GM12878 (cell line): Measurements from ENCODE around the gene RFX7. TPM values are rescaled to one million over a fixed set of nuclear protein-coding genes. Genes with fewer than 3 reads are reported as not detected.

Experiments
- ATAC-seq: fragments of 200-7000 bp; cut with Tn5 transposase; 3 replicates; pipeline ENCODE4 v1.9.1; 2020; ENCODE audit warnings: mild to moderate bottlenecking, moderate library complexity
- BruUV-seq: library from RNA; stranded (reverse); fragments of 400-500 nt; replicated peaks from 2 replicates; lab custom pipeline; 2021; lab: Mats Ljungman, UMichigan
- CTCF ChIA-PET: fragments of 300-600 bp; sonication (Branson Sonifier 250); formaldehyde crosslinking; extraction: SDS; loops from one replicate; lab custom pipeline; 2021; ENCODE audit warnings: inconsistent platforms; lab: Yijun Ruan, JAX
- POLR2A ChIA-PET: fragments of 350-600 bp; formaldehyde crosslinking; extraction: SDS; loops from one replicate; lab custom pipeline; 2021; ENCODE audit warnings: inconsistent platforms; lab: Charles Lee
- RAD21 ChIA-PET: fragments of 300-600 bp; sonication (Branson Sonifier 250); formaldehyde crosslinking; loops from one replicate; lab custom pipeline; 2023; ENCODE audit warnings: antibody characterized with exemption; ENCODE audit not compliant: unreplicated experiment; lab: Charles Lee
- SMC1A ChIA-PET: fragments of 300-600 bp; sonication (Branson Sonifier 250); formaldehyde crosslinking; loops from one replicate; lab custom pipeline; 2023; ENCODE audit not compliant: unreplicated experiment, uncharacterized antibody; lab: Charles Lee
- DNase-seq: peaks from one replicate; pipeline ENCODE4 v3.0.0-alpha.2; 2011; ENCODE audit warnings: low read depth, low spot score
- FAIRE-seq: peaks from 3 replicates; lab custom pipeline; 2011; peaks lifted over from hg19 to GRCh38; lab: Jason Lieb, UNC
- H2AFZ ChIP-seq: 2 replicates; pipeline ENCODE4 v1.6.0; 2011; ENCODE audit warnings: low read depth, low read length, control low read depth; ENCODE audit not compliant: control insufficient read depth
- H3K27ac ChIP-seq: 2 replicates; pipeline ENCODE4 v1.5.1; 2011; ENCODE audit warnings: control low read depth; ENCODE audit not compliant: control insufficient read depth, insufficient read depth
- H3K27me3 ChIP-seq, 2 experiments: replicated peaks in 1 of 2; 2 replicates each; pipeline versions ENCODE4 v1.6.0 to v1.6.1; 2011; ENCODE audit warnings: low read length in 1 of 2; ENCODE audit not compliant: control insufficient read depth in 2 of 2, insufficient read depth in 2 of 2
- H3K36me3 ChIP-seq, 2 experiments: 2 replicates each; pipeline ENCODE4 v1.5.1; 2011; ENCODE audit warnings: low read length in 1 of 2; ENCODE audit not compliant: control insufficient read depth in 2 of 2, insufficient read depth in 2 of 2
- H3K4me1 ChIP-seq: 2 replicates; pipeline ENCODE4 v1.6.1; 2011; ENCODE audit warnings: mild to moderate bottlenecking, low read length, moderate library complexity, mixed read lengths; ENCODE audit not compliant: control insufficient read depth, insufficient read depth
- H3K4me2 ChIP-seq: 2 replicates; pipeline ENCODE4 v1.6.0; 2011; ENCODE audit warnings: control low read depth; ENCODE audit not compliant: control insufficient read depth, insufficient read depth
- H3K4me3 ChIP-seq: fragments of 200-600 bp; sonication (generic); 2 replicates; pipeline ENCODE4 v1.5.1; 2016
- H3K79me2 ChIP-seq: 2 replicates; pipeline ENCODE4 v1.6.0; 2011; ENCODE audit warnings: low read length; ENCODE audit not compliant: control insufficient read depth, insufficient read depth
- H3K9ac ChIP-seq: 2 replicates; pipeline ENCODE4 v1.8.0; 2011; ENCODE audit warnings: low read length, control low read depth, mixed read lengths; ENCODE audit not compliant: control insufficient read depth, insufficient read depth
- H3K9me3 ChIP-seq: replicated peaks from 3 replicates; pipeline ENCODE4 v1.5.1; 2011; ENCODE audit warnings: mild to moderate bottlenecking, low read length; ENCODE audit not compliant: control insufficient read depth, insufficient read depth
- H4K20me1 ChIP-seq: 2 replicates; pipeline ENCODE4 v1.6.0; 2011; ENCODE audit not compliant: control insufficient read depth, insufficient read depth
- CEBPZ ChIP-seq: fragments of 150-350 bp; IDR thresholded peaks from 2 replicates; pipeline ENCODE4 v1.6.1; 2016; ENCODE audit warnings: low read depth, low read length
- CHD2 ChIP-seq: IDR thresholded peaks from 2 replicates; pipeline ENCODE4 v1.6.1; 2011; ENCODE audit warnings: low read depth, low read length, improper control_type of control experiment, borderline replicate concordance
- EED ChIP-seq: sonication (generic); IDR thresholded peaks from 2 replicates; pipeline ENCODE4 v1.6.1; 2016; ENCODE audit warnings: antibody characterized with exemption, low read depth
- FOS ChIP-seq: IDR thresholded peaks from 3 replicates; pipeline ENCODE4 v1.6.1; 2011; ENCODE audit warnings: borderline replicate concordance; ENCODE audit not compliant: insufficient read length; ENCODE audit errors: extremely low read depth
- IRF3 ChIP-seq: fragments of 450-650 bp; IDR thresholded peaks from 2 replicates; pipeline ENCODE4 v1.6.1; 2014; ENCODE audit warnings: mild to moderate bottlenecking
- MEF2B ChIP-seq: fragments of 450-650 bp; IDR thresholded peaks from 2 replicates; pipeline ENCODE4 v1.6.1; 2018; ENCODE audit warnings: mild to moderate bottlenecking, moderate library complexity; ENCODE audit not compliant: partially characterized antibody, poor library complexity, severe bottlenecking
- YBX1 ChIP-seq: fragments of 450-650 bp; IDR thresholded peaks from 2 replicates; pipeline ENCODE4 v1.6.1; 2016; ENCODE audit warnings: antibody characterized with exemption
- YY1 ChIP-seq: IDR thresholded peaks from 2 replicates; pipeline ENCODE4 v1.6.1; 2011; ENCODE audit warnings: low read depth, mild to moderate bottlenecking, low read length
- ZBTB33 ChIP-seq: fragments of 450-650 bp; IDR thresholded peaks from 2 replicates; pipeline ENCODE4 v1.6.1; 2017; ENCODE audit warnings: mild to moderate bottlenecking
- WGBS: methylation state at CpG from one replicate; pipeline ENCODE4 v1.1.6; 2016; ENCODE audit warnings: low lambda C conversion rate; ENCODE audit not compliant: insufficient replicate concordance, insufficient coverage; ENCODE audit errors: missing lambda C conversion rate; 5-methylcytosine and 5-hydroxymethylcytosine counted together
- in situ Hi-C: fragments of 300-500 bp; cut with MboI; formaldehyde crosslinking; loops from 9 replicates; pipeline ENCODE4 v1.14.3; 2018; ENCODE audit warnings: mixed read lengths
- intact Hi-C: fragments of 100-400 bp; cut with micrococcal nuclease; formaldehyde crosslinking; loops from one replicate; pipeline ENCODE4 v1.14.2; 2022; ENCODE audit not compliant: unreplicated experiment
- polyA plus RNA-seq, 11 experiments: library from polyadenylated mRNA; depleted of rRNA in 4 of 11; unstranded in 6 of 11; stranded (reverse) in 5 of 11; fragments of >200 nt; fragmentation: Nextera tagmentation in 4 of 11; fragmentation: Illumina TruSeq in 1 of 11; extraction: Ambion mirVana in 4 of 11; extraction: Trizol in 1 of 11; gene quantifications; 1 replicate in 1 of 11; 2 replicates in 10 of 11; pipeline versions ENCODE4 v1.2.1 to v1.2.3, GENCODE V29; 2011 to 2016; ENCODE audit warnings: inconsistent platforms in 2 of 11, missing spikeins in 2 of 11, low read depth in 1 of 11
- total RNA-seq, 4 experiments: library from RNA; depleted of rRNA in 3 of 4; stranded (reverse); fragments of >200 nt in 3 of 4; fragmentation: Illumina TruSeq in 1 of 4; extraction: Trizol in 1 of 4; gene quantifications; 2 replicates each; pipeline versions ENCODE4 v1.2.1 to v1.2.3, GENCODE V29; 2013 to 2021

RFX7 gene
- total and polyA plus RNA-seq, 10 of the 15 experiments (the other 5 are each of a cell fraction or from before 2014, with no cell fraction given): 3.2 to 31.4 (median 10.7) TPM

- 72% methylated on average over 6 of the region's 6 CpGs for WGBS
- ChIA-PET SMC1A (interaction anchor here (0.9 to 1.2 kb wide), 2 partner anchors 16 to 71 kb away, joined by 3 to 4 read pairs; no protein-coding TSS in a partner anchor), CTCF (no interaction called here), RAD21 (no interaction called here), POLR2A (interaction anchor here (0.6 kb wide), 1 partner anchor 324 kb away, joined by 3 read pairs; no protein-coding TSS in a partner anchor)
- TF ChIP-seq FOS (no peak), YY1 (no peak), CEBPZ (no peak), CHD2 (no peak), MEF2B (no peak), IRF3 (no peak), EED (no peak), ZBTB33 (no peak), YBX1 (no peak)
- Histone ChIP-seq H3K36me3 (peaks cover 0 to 20% of the 10 kb centered on the region in 2 experiments), H3K79me2 (peaks cover 5% of the 10 kb centered on the region), H3K27me3 (no peaks in the 10 kb centered on the region), H3K4me2 (no peak overlapping the region), H3K4me1 (no peaks in the 10 kb centered on the region), H3K9me3 (peaks cover 3% of the 10 kb centered on the region; the same call in 2 of the 3 replicates), H3K9ac (no peak overlapping the region), H3K27ac (no peak overlapping the region), H2AFZ (no peak overlapping the region), H4K20me1 (no peaks in the 10 kb centered on the region), H3K4me3 (no peak overlapping the region)
- DNase-seq (no peak), FAIRE-seq (no peak), ATAC-seq (no peak)
- intact Hi-C loops (no loop called here), in situ Hi-C loops (no loop called here)
- no TSS peak for BruUV-seq
Measured at GRCh38 chr15:56174649-56175048, 69.0 kb downstream of the RFX7 start.
